Lung (tissue), 12 donors: ENCODE data around the gene LLGL2. TPM values are rescaled to one million over a fixed set of nuclear protein-coding genes. Genes with fewer than 3 reads are reported as not detected.

ENCODE experiments used
- ATAC-seq: fragments of 200-7000 bp; cut with Tn5 transposase; one replicate; pipeline ENCODE4 v1.9.1; 2020; ENCODE audit warnings: moderate number of reproducible peaks; ENCODE audit not compliant: insufficient read depth, low FRiP score
- DNase-seq, 3 donors: peaks; one replicate each; pipeline ENCODE4 v3.0.0-alpha.2; 2013 to 2017
- H3K27ac ChIP-seq, 2 donors: one replicate each; pipeline ENCODE4 v1.5.1; 2013; ENCODE audit warnings: mild to moderate bottlenecking in 2 of 2, moderate library complexity in 2 of 2, control low read depth in 1 of 2, inconsistent platforms in 1 of 2, low read depth in 1 of 2, low read length in 1 of 2
- H3K27me3 ChIP-seq, 3 donors: one replicate each; pipeline ENCODE4 v1.5.1; 2013; ENCODE audit warnings: low read length in 2 of 3; ENCODE audit not compliant: control insufficient read depth in 3 of 3, insufficient read depth in 3 of 3
- H3K36me3 ChIP-seq, 4 donors: one replicate each; pipeline ENCODE4 v1.5.1; 2013; ENCODE audit warnings: low read length in 4 of 4, mild to moderate bottlenecking in 1 of 4, moderate library complexity in 1 of 4; ENCODE audit not compliant: control insufficient read depth in 4 of 4, insufficient read depth in 4 of 4
- H3K4me1 ChIP-seq, 5 donors: one replicate each; pipeline ENCODE4 v1.5.1; 2013; ENCODE audit warnings: low read length in 5 of 5, mild to moderate bottlenecking in 2 of 5, moderate library complexity in 1 of 5; ENCODE audit not compliant: control insufficient read depth in 5 of 5, insufficient read depth in 5 of 5
- H3K4me3 ChIP-seq: one replicate; pipeline ENCODE4 v1.5.1; 2013; ENCODE audit warnings: mild to moderate bottlenecking, control low read depth, moderate library complexity
- H3K9ac ChIP-seq, 2 donors: one replicate each; pipeline ENCODE4 v1.5.1; 2013; ENCODE audit warnings: low read length in 2 of 2, control low read depth in 1 of 2; ENCODE audit not compliant: insufficient read depth in 1 of 2
- H3K9me3 ChIP-seq, 4 donors: one replicate each; pipeline ENCODE4 v1.5.1; 2013; ENCODE audit warnings: low read length in 3 of 4, mild to moderate bottlenecking in 1 of 4, moderate library complexity in 1 of 4; ENCODE audit not compliant: control insufficient read depth in 4 of 4, insufficient read depth in 3 of 4
- CTCF ChIP-seq: IDR thresholded peaks from 2 replicates; pipeline ENCODE4 v1.5.1; 2012; ENCODE audit warnings: mild to moderate bottlenecking; ENCODE audit errors: control extremely low read depth, extremely low read depth
- WGBS, 2 donors: extraction: QIAGEN DNeasy Blood & Tissue Kit; methylation state at CpG; one replicate each; pipeline ENCODE4 v1.1.7; 2013; 5-methylcytosine and 5-hydroxymethylcytosine counted together
- polyA plus RNA-seq, 2 donors: library from polyadenylated mRNA; stranded (reverse); fragments of 200-250 nt; gene quantifications; one replicate each; pipeline ENCODE4 v1.2.1, GENCODE V29; 2013
- total RNA-seq, 2 donors: library from RNA; depleted of rRNA in 1 of 2; stranded (reverse); fragments of >200 nt in 1 of 2; gene quantifications; one replicate each; pipeline ENCODE4 v1.2.1, GENCODE V29; 2014 to 2021
- donor health status: control.
- donor health status: control.
- donor health status: Bipolar disorder and iron deficiency.
- donor health status: healthy.
- donor health status: DM: yes; HTN: yes; CAD: no.

LLGL2 gene
- total and polyA plus RNA-seq, 4 donors = 80.5 to 199 (median 149) TPM

GRCh38 chr17:75589012-75589918 lies 63.8 kb downstream of the LLGL2 start:
- DNase-seq (peak; percentile 95 to 98 (median 97)), ATAC-seq (peak; percentile 93)
- TF ChIP-seq CTCF = peak; percentile 53
- peaks cover 0 to 2% (median 0%) of the 10 kb centered on the region in 4 donors for H3K36me3 ChIP-seq
- WGBS, 2 donors = 7 to 9% methylated on average over 80 to 100 of the region's 100 CpGs
- H3K9me3 ChIP-seq = no peaks in the 10 kb centered on the region
- peak overlapping the region; percentile 73 for H3K4me3 ChIP-seq
- H3K27ac ChIP-seq = peak overlapping the region; percentile 96 to 97
- H3K9ac ChIP-seq = no peak overlapping the region
- H3K27me3 ChIP-seq = no peaks in the 10 kb centered on the region
- peaks cover 0 to 15% (median 0%) of the 10 kb centered on the region in 5 donors for H3K4me1 ChIP-seq

- Histone ChIP-seq H3K9ac (no peak overlapping the region), H3K27me3 (no peaks in the 10 kb centered on the region), H3K4me1 (peaks cover 0 to 15% (median 0%) of the 10 kb centered on the region in 5 donors), H3K36me3 (peaks cover 0 to 2% (median 0%) of the 10 kb centered on the region in 4 donors), H3K4me3 (peak overlapping the region; percentile 57), H3K9me3 (no peaks in the 10 kb centered on the region), H3K27ac (peak overlapping the region in 1 of 2 donors; percentile 58)
- 61 to 83% methylated on average over 19 to 29 of the region's 29 CpGs for WGBS, 2 donors
- peak in 1 of 3 donors; percentile 13 for DNase-seq
- no peak for TF ChIP-seq CTCF
- no peak for ATAC-seq
These were observed 64.4 kb downstream of the LLGL2 start for GRCh38 chr17:75589919-75590303.

- no peak for DNase-seq
- Histone ChIP-seq H3K4me1 (peaks cover 0 to 15% (median 0%) of the 10 kb centered on the region in 5 donors), H3K4me3 (no peak overlapping the region), H3K9me3 (no peaks in the 10 kb centered on the region), H3K36me3 (peaks cover 0 to 2% (median 0%) of the 10 kb centered on the region in 4 donors), H3K27ac (no peak overlapping the region), H3K9ac (no peak overlapping the region), H3K27me3 (no peaks in the 10 kb centered on the region)
- TF ChIP-seq CTCF = no peak
- no peak for ATAC-seq
- WGBS, 2 donors = 81 to 93% methylated on average over 8 of the region's 8 CpGs
These were observed 64.8 kb downstream of the LLGL2 start for GRCh38 chr17:75590314-75590761.
